GDM1 (cell line): Measurements from ENCODE around the gene GIPC1.
A peak's percentile ranks its signal among the peaks of the same experiment; 100 is the strongest.

ENCODE experiments used
- DNase-seq: peaks from one replicate; lab custom pipeline; 2025; lab: John Stamatoyannopoulos, UW

GIPC1 gene

GRCh38 chr19:14494411-14494810 lies 1.5 kb downstream of the GIPC1 start:
- DNase-seq: no peak

- no peak for DNase-seq
Observed at GRCh38 chr19:14492756-14493337, 3.1 kb downstream of the GIPC1 start.

GRCh38 chr19:14487370-14488125 lies 8.4 kb downstream of the GIPC1 start:
- DNase-seq: no peak

GRCh38 chr19:14482172-14482941 lies 13.6 kb downstream of the GIPC1 start:
- no peak for DNase-seq

- no peak for DNase-seq
Observed at GRCh38 chr19:14480700-14481079, 15.2 kb downstream of the GIPC1 start.

- DNase-seq: peak; percentile 60
Observed at GRCh38 chr19:14479975-14480699, 15.8 kb downstream of the GIPC1 start.

- DNase-seq: no peak
Observed at GRCh38 chr19:14479309-14479974, 16.5 kb downstream of the GIPC1 start.

- DNase-seq: no peak
Observed at GRCh38 chr19:14478113-14478545, 17.8 kb downstream of the GIPC1 start.

GRCh38 chr19:14477418-14478112 lies 18.4 kb downstream of the GIPC1 start:
- DNase-seq: no peak

- DNase-seq: no peak
Observed at GRCh38 chr19:14476673-14477401, 19.1 kb downstream of the GIPC1 start.

GRCh38 chr19:14476327-14476672 lies 19.6 kb downstream of the GIPC1 start:
- no peak for DNase-seq

- no peak for DNase-seq
Observed at GRCh38 chr19:14475251-14476073, 20.5 kb downstream of the GIPC1 start, which contains the start of gene PTGER1. PTGER1 (minus strand) TSS chr19:14475354; CDS start chr19:14474320, 1,034 bp downstream.

GRCh38 chr19:14474827-14475226 lies 21.1 kb downstream of the GIPC1 start:
- DNase-seq: no peak

GRCh38 chr19:14473978-14474578 lies 21.8 kb downstream of the GIPC1 start:
- DNase-seq: no peak

- DNase-seq: no peak
Observed at GRCh38 chr19:14473073-14473977, 22.6 kb downstream of the GIPC1 start.

GRCh38 chr19:14472202-14472938 lies 23.6 kb downstream of the GIPC1 start:
- DNase-seq: no peak

- no peak for DNase-seq
Observed at GRCh38 chr19:14471436-14472187, 24.3 kb downstream of the GIPC1 start.
